ENCODE data around the gene PPIP5K2.
"Not testable (repeated sequence)": the region's sequence is repeated elsewhere in the genome, so short reads cannot be mapped to it uniquely, and the experiment has no call there.

PPIP5K2 gene

GRCh38 chr5:103216697-103217096, 96.6 kb downstream of the PPIP5K2 start:
- Histone ChIP-seq H3K27me3 (replicated peaks; ENCODE audit: insufficient read depth, low read length) (no peaks in the 10 kb centered on the region), H3K79me2 (ENCODE audit: low read length) (no peaks in the 10 kb centered on the region), H3K36me3 (replicated peaks; ENCODE audit: insufficient read depth, low read length) (no peaks in the 10 kb centered on the region), H3F3A (ENCODE audit: insufficient read depth, low read length) (peaks cover 4% of the 10 kb centered on the region; the same call in 1 of the 2 replicates), H2AFZ (ENCODE audit: low read length) (no peak overlapping the region), H3K9me3 (replicated peaks; ENCODE audit: insufficient read depth, low read length) (no peaks in the 10 kb centered on the region), H3K4me1 (ENCODE audit: low read length) (peaks cover 6% of the 10 kb centered on the region; the same call in 1 of the 2 replicates), H3K4me2 (ENCODE audit: low read depth, low read length) (no peak overlapping the region), H3K9me2 (replicated peaks; ENCODE audit: insufficient read depth, low read length) (no peaks in the 10 kb centered on the region), H3K9ac (ENCODE audit: low read length) (no peak overlapping the region), H4K20me1 (ENCODE audit: insufficient read depth, low read length) (no peaks in the 10 kb centered on the region), H3K27ac (ENCODE audit: low read length) (no peak overlapping the region), H3K4me3 (ENCODE audit: low read length) (no peak overlapping the region)
- TF ChIP-seq CTCF (IDR thresholded peaks at IDR 0.05; ENCODE audit: low read length) (no peak), EZH2 (optimal IDR thresholded peaks at IDR 0.05; ENCODE audit: low read depth, low read length) (no peak), EZH2phosphoT487 (IDR thresholded peaks at IDR 0.05; ENCODE audit: low read length) (no peak)
- DNase-seq = no peak

DNA sequence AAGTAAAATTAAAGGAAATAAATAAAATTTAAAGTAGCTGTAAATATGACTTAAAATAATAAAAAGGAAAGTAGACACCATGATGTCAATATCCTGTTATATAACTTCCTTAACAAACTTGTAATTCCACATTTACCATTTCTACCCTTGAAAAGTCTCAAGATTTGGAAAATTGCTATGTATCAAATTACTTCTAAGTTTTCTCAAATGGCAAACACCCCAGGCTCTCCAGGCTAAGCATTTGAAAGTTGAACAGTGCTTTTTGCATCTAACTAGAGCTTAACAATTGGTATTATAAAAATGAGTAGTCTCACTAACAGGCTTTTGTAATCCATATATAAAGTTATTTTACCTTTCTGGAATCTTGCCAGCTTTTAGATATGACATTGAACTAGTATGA, 97.0 kb downstream of the PPIP5K2 start:
- H3K9ac ChIP-seq (ENCODE audit: low read length) = no peak overlapping the region
- no peaks in the 10 kb centered on the region for H3K9me3 ChIP-seq (replicated peaks; ENCODE audit: insufficient read depth, low read length)
- no peak overlapping the region for H2AFZ ChIP-seq (ENCODE audit: low read length)
- H3F3A ChIP-seq (ENCODE audit: insufficient read depth, low read length) = peaks cover 2% of the 10 kb centered on the region; the same call in 1 of the 2 replicates
- no peak overlapping the region for H3K4me3 ChIP-seq (ENCODE audit: low read length)
- no peaks in the 10 kb centered on the region for H3K9me2 ChIP-seq (replicated peaks; ENCODE audit: insufficient read depth, low read length)
- H3K4me2 ChIP-seq (ENCODE audit: low read depth, low read length) = no peak overlapping the region
- H3K4me1 ChIP-seq (ENCODE audit: low read length) = peaks cover 5% of the 10 kb centered on the region; the same call in 1 of the 2 replicates
- no peaks in the 10 kb centered on the region for H4K20me1 ChIP-seq (ENCODE audit: insufficient read depth, low read length)
- no peaks in the 10 kb centered on the region for H3K79me2 ChIP-seq (ENCODE audit: low read length)
- no peak overlapping the region for H3K27ac ChIP-seq (ENCODE audit: low read length)
- TF ChIP-seq CTCF (IDR thresholded peaks at IDR 0.05; ENCODE audit: low read length) (no peak), EZH2phosphoT487 (IDR thresholded peaks at IDR 0.05; ENCODE audit: low read length) (no peak), EZH2 (optimal IDR thresholded peaks at IDR 0.05; ENCODE audit: low read depth, low read length) (no peak)
- H3K36me3 ChIP-seq (replicated peaks; ENCODE audit: insufficient read depth, low read length) = no peaks in the 10 kb centered on the region
- H3K27me3 ChIP-seq (replicated peaks; ENCODE audit: insufficient read depth, low read length) = no peaks in the 10 kb centered on the region
- DNase-seq = no peak

- Histone ChIP-seq H3K9me2 (replicated peaks; ENCODE audit: insufficient read depth, low read length) (no peaks in the 10 kb centered on the region), H3K9me3 (replicated peaks; ENCODE audit: insufficient read depth, low read length) (no peaks in the 10 kb centered on the region), H3K27me3 (replicated peaks; ENCODE audit: insufficient read depth, low read length) (no peaks in the 10 kb centered on the region), H3K27ac (ENCODE audit: low read length) (no peak overlapping the region), H3K4me3 (ENCODE audit: low read length) (no peak overlapping the region), H3F3A (ENCODE audit: insufficient read depth, low read length) (no peaks in the 10 kb centered on the region), H4K20me1 (ENCODE audit: insufficient read depth, low read length) (no peaks in the 10 kb centered on the region), H3K9ac (ENCODE audit: low read length) (no peak overlapping the region), H3K36me3 (replicated peaks; ENCODE audit: insufficient read depth, low read length) (no peaks in the 10 kb centered on the region), H3K4me1 (ENCODE audit: low read length) (no peaks in the 10 kb centered on the region), H2AFZ (ENCODE audit: low read length) (no peak overlapping the region), H3K79me2 (ENCODE audit: low read length) (no peaks in the 10 kb centered on the region), H3K4me2 (ENCODE audit: low read depth, low read length) (no peak overlapping the region)
- no peak for DNase-seq
- TF ChIP-seq EZH2 (optimal IDR thresholded peaks at IDR 0.05; ENCODE audit: low read depth, low read length) = no peak
- TF ChIP-seq EZH2phosphoT487 (IDR thresholded peaks at IDR 0.05; ENCODE audit: low read length) = no peak
- no peak for TF ChIP-seq CTCF (IDR thresholded peaks at IDR 0.05; ENCODE audit: low read length)
These were observed 98.1 kb downstream of the PPIP5K2 start for GRCh38 chr5:103218164-103218563.

- not testable (repeated sequence) for H3K4me3 ChIP-seq (ENCODE audit: low read length); H3K36me3 ChIP-seq (replicated peaks; ENCODE audit: insufficient read depth, low read length); H4K20me1 ChIP-seq (ENCODE audit: insufficient read depth, low read length); H3K9me2 ChIP-seq (replicated peaks; ENCODE audit: insufficient read depth, low read length); DNase-seq; H3K9me3 ChIP-seq (replicated peaks; ENCODE audit: insufficient read depth, low read length); H3K9ac ChIP-seq (ENCODE audit: low read length); H2AFZ ChIP-seq (ENCODE audit: low read length); H3K4me1 ChIP-seq (ENCODE audit: low read length); H3F3A ChIP-seq (ENCODE audit: insufficient read depth, low read length); H3K27ac ChIP-seq (ENCODE audit: low read length); H3K4me2 ChIP-seq (ENCODE audit: low read depth, low read length); H3K27me3 ChIP-seq (replicated peaks; ENCODE audit: insufficient read depth, low read length); H3K79me2 ChIP-seq (ENCODE audit: low read length)
These were observed 99.0 kb downstream of the PPIP5K2 start for GRCh38 chr5:103219074-103219473.
